Measurements from ENCODE around the gene PIK3R2. TPM values are rescaled to one million over a fixed set of nuclear protein-coding genes. Genes with fewer than 3 reads are reported as not detected.

Gene PIK3R2
- total RNA-seq, 1 donor from 2014 or later: 47.0 TPM

GRCh38 chr19:18160971-18161635, 8.1 kb downstream of the PIK3R2 start:
- peaks cover 9% of the 10 kb centered on the region for H3K4me1 Mint-ChIP-seq (ENCODE audit: unreplicated experiment)
- H3K9me3 Mint-ChIP-seq: no peaks in the 10 kb centered on the region
- H3K27ac Mint-ChIP-seq: no peak overlapping the region
- DNase-seq (ENCODE audit: extremely low spot score, unreplicated experiment): peak; percentile 88
- H3K4me3 Mint-ChIP-seq: peak overlapping the region; percentile 28
- no peaks in the 10 kb centered on the region for H3K27me3 Mint-ChIP-seq
- TF ChIP-seq, protein P1, sequence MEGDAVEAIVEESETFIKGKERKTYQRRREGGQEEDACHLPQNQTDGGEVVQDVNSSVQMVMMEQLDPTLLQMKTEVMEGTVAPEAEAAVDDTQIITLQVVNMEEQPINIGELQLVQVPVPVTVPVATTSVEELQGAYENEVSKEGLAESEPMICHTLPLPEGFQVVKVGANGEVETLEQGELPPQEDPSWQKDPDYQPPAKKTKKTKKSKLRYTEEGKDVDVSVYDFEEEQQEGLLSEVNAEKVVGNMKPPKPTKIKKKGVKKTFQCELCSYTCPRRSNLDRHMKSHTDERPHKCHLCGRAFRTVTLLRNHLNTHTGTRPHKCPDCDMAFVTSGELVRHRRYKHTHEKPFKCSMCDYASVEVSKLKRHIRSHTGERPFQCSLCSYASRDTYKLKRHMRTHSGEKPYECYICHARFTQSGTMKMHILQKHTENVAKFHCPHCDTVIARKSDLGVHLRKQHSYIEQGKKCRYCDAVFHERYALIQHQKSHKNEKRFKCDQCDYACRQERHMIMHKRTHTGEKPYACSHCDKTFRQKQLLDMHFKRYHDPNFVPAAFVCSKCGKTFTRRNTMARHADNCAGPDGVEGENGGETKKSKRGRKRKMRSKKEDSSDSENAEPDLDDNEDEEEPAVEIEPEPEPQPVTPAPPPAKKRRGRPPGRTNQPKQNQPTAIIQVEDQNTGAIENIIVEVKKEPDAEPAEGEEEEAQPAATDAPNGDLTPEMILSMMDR (conservative IDR thresholded peaks at IDR 0.05): peak; percentile 78
- H3K36me3 Mint-ChIP-seq: no peaks in the 10 kb centered on the region

DNA sequence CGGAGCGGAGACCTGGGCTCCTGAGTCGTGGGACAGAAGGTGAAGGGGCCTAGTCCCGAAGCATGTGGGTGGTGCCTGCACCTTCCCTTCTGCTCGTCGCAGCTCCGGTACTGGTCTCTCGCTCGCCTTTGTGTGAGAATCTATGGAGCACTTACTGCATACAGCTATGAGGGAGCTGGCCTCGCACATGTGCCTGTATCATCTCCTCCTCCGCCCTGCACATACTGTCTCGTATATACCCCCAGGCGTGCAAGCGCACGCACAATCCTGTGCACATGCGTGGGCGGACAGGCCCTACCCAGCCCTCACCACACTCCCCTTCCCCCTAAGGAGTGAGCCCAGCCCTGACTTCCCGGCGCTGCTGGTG, 8.7 kb downstream of the PIK3R2 start:
- Mint-ChIP-seq H3K9me3 (no peaks in the 10 kb centered on the region), H3K36me3 (no peaks in the 10 kb centered on the region), H3K27ac (no peak overlapping the region), H3K27me3 (no peaks in the 10 kb centered on the region), H3K4me3 (peak overlapping the region; percentile 28), H3K4me1 (ENCODE audit: unreplicated experiment) (peaks cover 4% of the 10 kb centered on the region)
- TF ChIP-seq, protein P1 (conservative IDR thresholded peaks at IDR 0.05): peak; percentile 37
- DNase-seq (ENCODE audit: extremely low spot score, unreplicated experiment): no peak

- no peak for DNase-seq (ENCODE audit: extremely low spot score, unreplicated experiment)
- H3K4me3 Mint-ChIP-seq: no peak overlapping the region
- H3K27me3 Mint-ChIP-seq: no peaks in the 10 kb centered on the region
- H3K9me3 Mint-ChIP-seq: no peaks in the 10 kb centered on the region
- no peak overlapping the region for H3K27ac Mint-ChIP-seq
- peaks cover 3% of the 10 kb centered on the region for H3K4me1 Mint-ChIP-seq (ENCODE audit: unreplicated experiment)
- TF ChIP-seq, protein P1 (conservative IDR thresholded peaks at IDR 0.05): no peak
- no peaks in the 10 kb centered on the region for H3K36me3 Mint-ChIP-seq
Measured at GRCh38 chr19:18164072-18164471, 11.1 kb downstream of the PIK3R2 start.

- no peaks in the 10 kb centered on the region for H3K36me3 Mint-ChIP-seq
- H3K27me3 Mint-ChIP-seq: no peaks in the 10 kb centered on the region
- DNase-seq (ENCODE audit: extremely low spot score, unreplicated experiment): no peak
- TF ChIP-seq, protein P1 (conservative IDR thresholded peaks at IDR 0.05): no peak
- no peak overlapping the region for H3K4me3 Mint-ChIP-seq
- no peak overlapping the region for H3K27ac Mint-ChIP-seq
- no peaks in the 10 kb centered on the region for H3K9me3 Mint-ChIP-seq
- no peaks in the 10 kb centered on the region for H3K4me1 Mint-ChIP-seq (ENCODE audit: unreplicated experiment)
Measured at GRCh38 chr19:18165794-18166544, 13.0 kb downstream of the PIK3R2 start.

GRCh38 chr19:18167011-18167410, 14.0 kb downstream of the PIK3R2 start:
- DNase-seq (ENCODE audit: extremely low spot score, unreplicated experiment): no peak
- no peaks in the 10 kb centered on the region for H3K4me1 Mint-ChIP-seq (ENCODE audit: unreplicated experiment)
- TF ChIP-seq, protein P1 (conservative IDR thresholded peaks at IDR 0.05): no peak
- no peak overlapping the region for H3K27ac Mint-ChIP-seq
- H3K27me3 Mint-ChIP-seq: no peaks in the 10 kb centered on the region
- H3K36me3 Mint-ChIP-seq: peaks cover 3% of the 10 kb centered on the region
- H3K4me3 Mint-ChIP-seq: no peak overlapping the region
- H3K9me3 Mint-ChIP-seq: no peaks in the 10 kb centered on the region
